Stimulated activated CD8-positive, alpha-beta memory T cell treated with anti-CD3 and anti-CD28 coated beads, Interleukin-7, amount 100 ng/mL, for 4 hours (primary cell): ENCODE results near the gene MTARC2.
A peak's percentile ranks its signal among the peaks of the same experiment; 100 is the strongest.

Source experiments
- DNase-seq, 2 donors: peaks; one replicate each; pipeline ENCODE4 v3.0.0-alpha.2; 2020; ENCODE audit warnings: low read depth in 2 of 2

The MTARC2 gene

GRCh38 chr1:220800262-220800661 is 52.1 kb downstream of the MTARC2 start:
- DNase-seq: no peak

GRCh38 chr1:220803401-220804201 is 55.5 kb downstream of the MTARC2 start:
- DNase-seq: no peak

- no peak for DNase-seq
These were observed 56.1 kb downstream of the MTARC2 start for GRCh38 chr1:220804202-220804586.

GRCh38 chr1:220806408-220806807 is 58.3 kb downstream of the MTARC2 start:
- no peak for DNase-seq

GRCh38 chr1:220807726-220808125 is 59.6 kb downstream of the MTARC2 start:
- DNase-seq: no peak

GRCh38 chr1:220808345-220809186 is 60.4 kb downstream of the MTARC2 start:
- DNase-seq: no peak

- no peak for DNase-seq
These were observed 61.0 kb downstream of the MTARC2 start for GRCh38 chr1:220809187-220809550.

- no peak for DNase-seq
These were observed 61.6 kb downstream of the MTARC2 start for GRCh38 chr1:220809704-220810103.

- peak; percentile 47 to 62 for DNase-seq
These were observed 62.1 kb downstream of the MTARC2 start for GRCh38 chr1:220810179-220810653.

GRCh38 chr1:220810963-220811362 is 62.8 kb downstream of the MTARC2 start:
- DNase-seq: no peak

GRCh38 chr1:220811695-220812094 is 63.6 kb downstream of the MTARC2 start:
- no peak for DNase-seq

- DNase-seq: no peak
These were observed 64.2 kb downstream of the MTARC2 start for GRCh38 chr1:220812308-220812707.

- DNase-seq: no peak
These were observed 64.9 kb downstream of the MTARC2 start for GRCh38 chr1:220813013-220813412.

GRCh38 chr1:220815409-220815808 is 67.3 kb downstream of the MTARC2 start:
- DNase-seq: no peak

- DNase-seq: no peak
These were observed 69.8 kb downstream of the MTARC2 start for GRCh38 chr1:220817907-220818306.

- no peak for DNase-seq
These were observed 70.5 kb downstream of the MTARC2 start for GRCh38 chr1:220818421-220819173.

GRCh38 chr1:220819467-220820026 is 71.4 kb downstream of the MTARC2 start:
- DNase-seq: no peak

- DNase-seq: no peak
These were observed 76.2 kb downstream of the MTARC2 start for GRCh38 chr1:220824031-220824989.

- no peak for DNase-seq
These were observed 77.9 kb downstream of the MTARC2 start for GRCh38 chr1:220825819-220826551.

GRCh38 chr1:220826729-220827128 is 78.6 kb downstream of the MTARC2 start:
- no peak for DNase-seq
